ENCODE results near the gene CADM2.

DNA sequence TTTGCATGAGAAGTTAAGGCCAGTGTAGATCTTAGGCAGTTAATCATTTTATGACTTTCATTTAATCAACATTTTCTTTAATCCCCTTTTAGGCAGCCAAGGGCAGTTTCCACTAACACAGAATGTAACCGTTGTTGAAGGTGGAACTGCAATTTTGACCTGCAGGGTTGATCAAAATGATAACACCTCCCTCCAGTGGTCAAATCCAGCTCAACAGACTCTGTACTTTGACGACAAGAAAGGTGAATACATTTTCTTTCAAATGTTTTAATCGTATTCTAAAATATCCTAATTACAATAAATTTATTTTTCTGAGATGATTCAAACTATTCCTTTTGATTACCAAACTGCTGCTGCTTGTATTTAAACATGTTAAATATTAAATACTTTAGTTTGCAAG lies 843.2 kb downstream of the CADM2 start:
- TF ChIP-seq CTCF (IDR thresholded peaks at IDR 0.05), result no peak
- TF ChIP-seq POLR2A (IDR thresholded peaks at IDR 0.05), result no peak
- TF ChIP-seq POLR2AphosphoS5 (IDR thresholded peaks at IDR 0.05), result no peak

All from prostate gland (tissue), 2 donors.